Mucosa of rectum (tissue), 2 donors: ENCODE data around the gene GRK6.

ENCODE experiments used
- H3K27ac ChIP-seq, 2 donors: one replicate each; pipeline ENCODE4 v1.7.0; 2013; ENCODE audit warnings: inconsistent platforms in 2 of 2, low read depth in 2 of 2, low read length in 2 of 2
- H3K27me3 ChIP-seq, 2 donors: one replicate each; pipeline ENCODE4 v1.7.0; 2013; ENCODE audit warnings: low read length in 2 of 2; ENCODE audit not compliant: control insufficient read depth in 2 of 2, insufficient read depth in 2 of 2
- H3K36me3 ChIP-seq, 2 donors: one replicate each; pipeline ENCODE4 v1.7.0; 2013; ENCODE audit warnings: low read length in 2 of 2; ENCODE audit not compliant: control insufficient read depth in 2 of 2, insufficient read depth in 2 of 2
- H3K4me1 ChIP-seq, 2 donors: one replicate each; pipeline ENCODE4 v1.7.0; 2013; ENCODE audit warnings: low read length in 2 of 2, mild to moderate bottlenecking in 1 of 2; ENCODE audit not compliant: control insufficient read depth in 2 of 2, insufficient read depth in 2 of 2
- H3K4me3 ChIP-seq, 2 donors: one replicate each; pipeline ENCODE4 v1.7.0; 2013; ENCODE audit warnings: low read length in 2 of 2
- H3K9ac ChIP-seq, 2 donors: one replicate each; pipeline ENCODE4 v1.7.0; 2013; ENCODE audit warnings: low read length in 2 of 2, low read depth in 1 of 2, mild to moderate bottlenecking in 1 of 2
- H3K9me3 ChIP-seq, 2 donors: one replicate each; pipeline ENCODE4 v1.7.0; 2013; ENCODE audit warnings: low read length in 2 of 2; ENCODE audit not compliant: control insufficient read depth in 2 of 2
- donor health status: healthy.
- donor health status: Normal muscosa, but diverticular disease.

Gene GRK6

GRCh38 chr5:177439518-177440053, 13.1 kb downstream of the GRK6 start:
- peaks cover 31 to 47% of the 10 kb centered on the region in 2 donors for H3K36me3 ChIP-seq
- H3K27ac ChIP-seq, result no peak overlapping the region
- H3K4me3 ChIP-seq, result no peak overlapping the region
- no peaks in the 10 kb centered on the region for H3K9me3 ChIP-seq
- H3K4me1 ChIP-seq, result no peaks in the 10 kb centered on the region
- H3K27me3 ChIP-seq, result no peaks in the 10 kb centered on the region
- no peak overlapping the region for H3K9ac ChIP-seq

GRCh38 chr5:177440211-177440989, 13.9 kb downstream of the GRK6 start:
- no peak overlapping the region for H3K27ac ChIP-seq
- H3K27me3 ChIP-seq, result no peaks in the 10 kb centered on the region
- peaks cover 0 to 3% of the 10 kb centered on the region in 2 donors for H3K4me1 ChIP-seq
- H3K9me3 ChIP-seq, result no peaks in the 10 kb centered on the region
- no peak overlapping the region for H3K4me3 ChIP-seq
- H3K9ac ChIP-seq, result no peak overlapping the region
- peaks cover 23 to 39% of the 10 kb centered on the region in 2 donors for H3K36me3 ChIP-seq

GRCh38 chr5:177440990-177441780, 14.7 kb downstream of the GRK6 start:
- H3K4me1 ChIP-seq, result peaks cover 3 to 5% of the 10 kb centered on the region in 2 donors
- peaks cover 17 to 32% of the 10 kb centered on the region in 2 donors for H3K36me3 ChIP-seq
- H3K27me3 ChIP-seq, result no peaks in the 10 kb centered on the region
- H3K4me3 ChIP-seq, result no peak overlapping the region
- H3K27ac ChIP-seq, result no peak overlapping the region
- H3K9ac ChIP-seq, result no peak overlapping the region
- H3K9me3 ChIP-seq, result no peaks in the 10 kb centered on the region

GRCh38 chr5:177442066-177442826, 15.8 kb downstream of the GRK6 start:
- Histone ChIP-seq H3K36me3 (peaks cover 12 to 24% of the 10 kb centered on the region in 2 donors), H3K27me3 (no peaks in the 10 kb centered on the region), H3K4me1 (peaks cover 7 to 8% of the 10 kb centered on the region in 2 donors), H3K9ac (no peak overlapping the region), H3K4me3 (no peak overlapping the region), H3K27ac (no peak overlapping the region), H3K9me3 (no peaks in the 10 kb centered on the region)

GRCh38 chr5:177443144-177443983, 16.9 kb downstream of the GRK6 start:
- Histone ChIP-seq H3K9ac (no peak overlapping the region), H3K9me3 (no peaks in the 10 kb centered on the region), H3K27me3 (peaks cover 3 to 5% of the 10 kb centered on the region in 2 donors), H3K4me1 (peaks cover 7 to 16% of the 10 kb centered on the region in 2 donors), H3K27ac (no peak overlapping the region), H3K36me3 (peaks cover 5 to 16% of the 10 kb centered on the region in 2 donors), H3K4me3 (no peak overlapping the region)

- H3K4me1 ChIP-seq, result peaks cover 7 to 16% of the 10 kb centered on the region in 2 donors
- H3K27ac ChIP-seq, result no peak overlapping the region
- H3K27me3 ChIP-seq, result peaks cover 5 to 6% of the 10 kb centered on the region in 2 donors
- peaks cover 4 to 13% of the 10 kb centered on the region in 2 donors for H3K36me3 ChIP-seq
- no peak overlapping the region for H3K4me3 ChIP-seq
- no peak overlapping the region for H3K9ac ChIP-seq
- no peaks in the 10 kb centered on the region for H3K9me3 ChIP-seq
Observed at GRCh38 chr5:177444106-177445051, 17.9 kb downstream of the GRK6 start.

- Histone ChIP-seq H3K9me3 (no peaks in the 10 kb centered on the region), H3K4me1 (peaks cover 7 to 16% of the 10 kb centered on the region in 2 donors), H3K36me3 (peaks cover 4 to 10% of the 10 kb centered on the region in 2 donors), H3K4me3 (no peak overlapping the region), H3K27ac (no peak overlapping the region), H3K27me3 (peaks cover 5 to 6% of the 10 kb centered on the region in 2 donors), H3K9ac (no peak overlapping the region)
Observed at GRCh38 chr5:177445052-177445916, 18.8 kb downstream of the GRK6 start.

GRCh38 chr5:177445917-177446199, 19.4 kb downstream of the GRK6 start:
- H3K9ac ChIP-seq, result peak overlapping the region in 1 of 2 donors; percentile 47
- peak overlapping the region in 1 of 2 donors; percentile 72 for H3K27ac ChIP-seq
- H3K4me3 ChIP-seq, result peak overlapping the region; percentile 65 to 66
- H3K9me3 ChIP-seq, result no peaks in the 10 kb centered on the region
- peaks cover 5 to 6% of the 10 kb centered on the region in 2 donors for H3K27me3 ChIP-seq
- H3K4me1 ChIP-seq, result peaks cover 7 to 16% of the 10 kb centered on the region in 2 donors
- H3K36me3 ChIP-seq, result peaks cover 0 to 9% of the 10 kb centered on the region in 2 donors
